Kidney (tissue), 14 donors: Measurements from ENCODE around the gene TBX21. TPM values are rescaled to one million over a fixed set of nuclear protein-coding genes. Genes with fewer than 3 reads are reported as not detected.

ENCODE experiments used
- DNase-seq, 5 donors: peaks; one replicate each; pipeline ENCODE4 v3.0.0-alpha.2; 2013 to 2020
- FAIRE-seq: peaks from 2 replicates; lab custom pipeline; 2012; peaks lifted over from hg19 to GRCh38; lab: Jason Lieb, UNC
- H3K27ac ChIP-seq, 2 donors: one replicate each; pipeline ENCODE4 v1.7.0; 2013; ENCODE audit warnings: low read depth in 2 of 2, low read length in 2 of 2, inconsistent platforms in 1 of 2
- H3K27me3 ChIP-seq: one replicate; pipeline ENCODE4 v1.7.1; 2013; ENCODE audit warnings: low read length, inconsistent platforms; ENCODE audit not compliant: control insufficient read depth, insufficient read depth
- H3K36me3 ChIP-seq, 3 donors: one replicate each; pipeline versions ENCODE4 v1.7.0 to v1.7.1; 2013; ENCODE audit warnings: low read length in 3 of 3, control low read depth in 1 of 3, inconsistent platforms in 1 of 3; ENCODE audit not compliant: insufficient read depth in 3 of 3, control insufficient read depth in 2 of 3
- H3K4me1 ChIP-seq, 3 donors: one replicate each; pipeline versions ENCODE4 v1.7.0 to v1.7.1; 2013; ENCODE audit warnings: low read length in 3 of 3, inconsistent platforms in 1 of 3, low read depth in 1 of 3; ENCODE audit not compliant: control insufficient read depth in 2 of 3, insufficient read depth in 2 of 3
- H3K4me3 ChIP-seq, 3 donors: one replicate each; pipeline versions ENCODE4 v1.7.0 to v1.8.1; 2013; ENCODE audit warnings: low read length in 3 of 3, control low read depth in 1 of 3, inconsistent platforms in 1 of 3
- H3K9ac ChIP-seq, 3 donors: one replicate each; pipeline versions ENCODE4 v1.7.0 to v1.7.1; 2013; ENCODE audit warnings: low read length in 3 of 3, control low read depth in 1 of 3, inconsistent platforms in 1 of 3
- H3K9me3 ChIP-seq, 3 donors: one replicate each; pipeline versions ENCODE4 v1.7.0 to v1.7.1; 2013; ENCODE audit warnings: low read length in 3 of 3, control low read depth in 1 of 3, inconsistent platforms in 1 of 3; ENCODE audit not compliant: control insufficient read depth in 2 of 3, insufficient read depth in 1 of 3
- CTCF ChIP-seq: IDR thresholded peaks from 3 replicates; pipeline ENCODE4 v1.5.1; 2012; ENCODE audit warnings: mild to moderate bottlenecking, moderate library complexity, borderline replicate concordance; ENCODE audit not compliant: insufficient read depth; ENCODE audit errors: extremely low read depth
- intact Hi-C: fragments of 100-400 bp; cut with DNase I; formaldehyde crosslinking; loops from one replicate; pipeline ENCODE4 v1.11.1; 2022
- polyA plus RNA-seq: library from polyadenylated mRNA; stranded (reverse); fragments of 350-450 nt; fragmentation: Illumina TruSeq; extraction: RNeasy Lipid Tissue Mini Kit (QIAGEN cat#74804); gene quantifications from one replicate; pipeline ENCODE4 v1.2.3, GENCODE V29; 2014; ENCODE audit warnings: low read depth, low replicate concordance; ENCODE audit not compliant: insufficient read depth
- total RNA-seq: library from RNA; stranded (reverse); fragmentation: NEBNext Ultra II Directional; extraction: Animal tissue kit (Norgen Biotek cat#: 25700); gene quantifications from one replicate; pipeline ENCODE4 v1.2.1, GENCODE V29; 2021
- donor health status: control.
- donor health status: control.
- donor health status: control.
- donor health status: control.
- donor health status: control.
- donor health status: DM: yes; HTN: yes; CAD: no.
- donor health status: Normal renal cell carcinoma (clear cell type).

The TBX21 gene
- total and polyA plus RNA-seq, 2 donors from 2014 or later: 0.24 to 1.9 TPM

GRCh38 chr17:47705536-47706530, 27.2 kb upstream of the TBX21 start:
- Histone ChIP-seq H3K9me3 (no peaks in the 10 kb centered on the region), H3K9ac (no peak overlapping the region), H3K4me3 (no peak overlapping the region), H3K4me1 (peaks cover 0 to 13% (median 6%) of the 10 kb centered on the region in 3 donors), H3K36me3 (peaks cover 0 to 7% (median 3%) of the 10 kb centered on the region in 3 donors), H3K27ac (no peak overlapping the region), H3K27me3 (no peaks in the 10 kb centered on the region)
- no peak for TF ChIP-seq CTCF
- peak in 1 of 5 donors; percentile 44 for DNase-seq
- FAIRE-seq: no peak
- intact Hi-C loops: no loop called here

GRCh38 chr17:47707056-47707804, 25.8 kb upstream of the TBX21 start:
- Histone ChIP-seq H3K4me1 (peaks cover 0 to 13% (median 6%) of the 10 kb centered on the region in 3 donors), H3K36me3 (peaks cover 0 to 7% (median 3%) of the 10 kb centered on the region in 3 donors), H3K9me3 (no peaks in the 10 kb centered on the region), H3K27me3 (no peaks in the 10 kb centered on the region), H3K9ac (no peak overlapping the region), H3K4me3 (no peak overlapping the region), H3K27ac (no peak overlapping the region)
- DNase-seq (peak in 1 of 5 donors; percentile 13), FAIRE-seq (no peak)
- intact Hi-C loops: no loop called here
- no peak for TF ChIP-seq CTCF

GRCh38 chr17:47707884-47708283, 25.2 kb upstream of the TBX21 start:
- DNase-seq (no peak), FAIRE-seq (no peak)
- Histone ChIP-seq H3K9ac (no peak overlapping the region), H3K4me3 (no peak overlapping the region), H3K9me3 (no peaks in the 10 kb centered on the region), H3K4me1 (peaks cover 0 to 16% (median 7%) of the 10 kb centered on the region in 3 donors), H3K36me3 (peaks cover 0 to 7% (median 3%) of the 10 kb centered on the region in 3 donors), H3K27ac (no peak overlapping the region), H3K27me3 (no peaks in the 10 kb centered on the region)
- no peak for TF ChIP-seq CTCF
- intact Hi-C loops: no loop called here
